ENCODE results near the gene CREB3L1. TPM values are rescaled to one million over a fixed set of nuclear protein-coding genes. Genes with fewer than 3 reads are reported as not detected.

CREB3L1 gene
- total and polyA plus RNA-seq, 2 of the 13 experiments (the other 11 are each of a cell fraction or from before 2014, with no cell fraction given) = not detected

DNA sequence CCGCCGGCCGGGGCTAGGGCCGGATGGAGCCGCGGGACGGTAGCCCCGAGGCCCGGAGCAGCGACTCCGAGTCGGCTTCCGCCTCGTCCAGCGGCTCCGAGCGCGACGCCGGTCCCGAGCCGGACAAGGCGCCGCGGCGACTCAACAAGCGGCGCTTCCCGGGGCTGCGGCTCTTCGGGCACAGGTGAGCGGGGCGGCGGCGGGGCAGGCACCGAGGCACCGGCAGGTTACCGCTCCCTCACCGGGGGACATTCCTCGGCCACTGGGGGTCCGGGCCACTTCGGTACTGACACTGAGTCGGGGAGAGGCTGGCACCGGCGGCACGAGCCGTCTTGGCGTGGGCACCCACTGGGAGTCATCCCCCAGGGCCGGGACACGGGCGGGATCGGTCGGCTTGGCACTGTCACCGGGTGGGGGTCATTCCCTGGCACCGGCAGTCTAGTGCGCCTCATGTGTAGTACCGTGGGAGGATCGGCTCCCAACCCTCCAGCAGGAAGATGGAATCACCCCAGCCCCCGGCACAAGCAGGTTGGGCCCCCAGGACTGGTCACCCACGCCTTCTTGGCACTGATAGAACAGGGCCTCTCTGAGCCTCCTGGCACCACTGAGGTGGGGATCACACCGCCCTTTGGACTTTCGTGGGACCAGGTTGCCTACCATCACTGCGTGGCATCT lies 70.3 kb downstream of the CREB3L1 start (continued):
- TF ChIP-seq, protein P1, sequence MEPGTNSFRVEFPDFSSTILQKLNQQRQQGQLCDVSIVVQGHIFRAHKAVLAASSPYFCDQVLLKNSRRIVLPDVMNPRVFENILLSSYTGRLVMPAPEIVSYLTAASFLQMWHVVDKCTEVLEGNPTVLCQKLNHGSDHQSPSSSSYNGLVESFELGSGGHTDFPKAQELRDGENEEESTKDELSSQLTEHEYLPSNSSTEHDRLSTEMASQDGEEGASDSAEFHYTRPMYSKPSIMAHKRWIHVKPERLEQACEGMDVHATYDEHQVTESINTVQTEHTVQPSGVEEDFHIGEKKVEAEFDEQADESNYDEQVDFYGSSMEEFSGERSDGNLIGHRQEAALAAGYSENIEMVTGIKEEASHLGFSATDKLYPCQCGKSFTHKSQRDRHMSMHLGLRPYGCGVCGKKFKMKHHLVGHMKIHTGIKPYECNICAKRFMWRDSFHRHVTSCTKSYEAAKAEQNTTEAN (CRISPR knock-in tag; conservative IDR thresholded peaks at IDR 0.05) = no peak
- peak; percentile 100 for TF ChIP-seq ZNF343 (CRISPR knock-in tag; IDR thresholded peaks at IDR 0.05)
- TF ChIP-seq, protein P2, sequence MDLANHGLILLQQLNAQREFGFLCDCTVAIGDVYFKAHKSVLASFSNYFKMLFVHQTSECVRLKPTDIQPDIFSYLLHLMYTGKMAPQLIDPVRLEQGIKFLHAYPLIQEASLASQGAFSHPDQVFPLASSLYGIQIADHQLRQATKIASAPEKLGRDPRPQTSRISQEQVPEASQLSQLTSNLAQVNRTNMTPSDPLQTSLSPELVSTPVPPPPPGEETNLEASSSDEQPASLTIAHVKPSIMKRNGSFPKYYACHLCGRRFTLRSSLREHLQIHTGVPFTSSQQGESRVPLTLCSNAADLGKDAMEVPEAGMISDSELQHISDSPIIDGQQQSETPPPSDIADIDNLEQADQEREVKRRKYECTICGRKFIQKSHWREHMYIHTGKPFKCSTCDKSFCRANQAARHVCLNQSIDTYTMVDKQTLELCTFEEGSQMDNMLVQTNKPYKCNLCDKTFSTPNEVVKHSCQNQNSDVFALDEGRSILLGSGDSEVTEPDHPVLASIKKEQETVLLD (CRISPR knock-in tag; IDR thresholded peaks at IDR 0.05; ENCODE audit: low read depth) = 0 out of 2 replicates have a peak, but pooled peaks have one; percentile 49
- peak; percentile 5; the same call in 1 of the 2 replicates for TF ChIP-seq GABPB1 (CRISPR knock-in tag; IDR thresholded peaks at IDR 0.05)
- no peak for TF ChIP-seq ZNF263 (CRISPR knock-in tag; IDR thresholded peaks at IDR 0.05)
- TF ChIP-seq KAT7 (CRISPR knock-in tag; IDR thresholded peaks at IDR 0.05; ENCODE audit: borderline replicate concordance) = peak; percentile 69; the same call in 1 of the 2 replicates
- TF ChIP-seq, protein P3, sequence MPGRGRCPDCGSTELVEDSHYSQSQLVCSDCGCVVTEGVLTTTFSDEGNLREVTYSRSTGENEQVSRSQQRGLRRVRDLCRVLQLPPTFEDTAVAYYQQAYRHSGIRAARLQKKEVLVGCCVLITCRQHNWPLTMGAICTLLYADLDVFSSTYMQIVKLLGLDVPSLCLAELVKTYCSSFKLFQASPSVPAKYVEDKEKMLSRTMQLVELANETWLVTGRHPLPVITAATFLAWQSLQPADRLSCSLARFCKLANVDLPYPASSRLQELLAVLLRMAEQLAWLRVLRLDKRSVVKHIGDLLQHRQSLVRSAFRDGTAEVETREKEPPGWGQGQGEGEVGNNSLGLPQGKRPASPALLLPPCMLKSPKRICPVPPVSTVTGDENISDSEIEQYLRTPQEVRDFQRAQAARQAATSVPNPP (CRISPR knock-in tag; IDR thresholded peaks at IDR 0.05) = no peak
- TF ChIP-seq PAF1 (CRISPR knock-in tag; IDR thresholded peaks at IDR 0.05) = no peak
- 0 out of 2 replicates have a peak, but pooled peaks have one; percentile 24 for TF ChIP-seq ZNF33B (CRISPR knock-in tag; IDR thresholded peaks at IDR 0.05)
- no peak for TF ChIP-seq ERF (CRISPR knock-in tag; IDR thresholded peaks at IDR 0.05)
- TF ChIP-seq ZNF891 (CRISPR knock-in tag; IDR thresholded peaks at IDR 0.05) = peak; percentile 73; the same call in 1 of the 2 replicates
- 0 out of 2 replicates have a peak, but pooled peaks have one; percentile 46 for TF ChIP-seq ZNF678 (CRISPR knock-in tag; IDR thresholded peaks at IDR 0.05)
- TF ChIP-seq, protein P4, sequence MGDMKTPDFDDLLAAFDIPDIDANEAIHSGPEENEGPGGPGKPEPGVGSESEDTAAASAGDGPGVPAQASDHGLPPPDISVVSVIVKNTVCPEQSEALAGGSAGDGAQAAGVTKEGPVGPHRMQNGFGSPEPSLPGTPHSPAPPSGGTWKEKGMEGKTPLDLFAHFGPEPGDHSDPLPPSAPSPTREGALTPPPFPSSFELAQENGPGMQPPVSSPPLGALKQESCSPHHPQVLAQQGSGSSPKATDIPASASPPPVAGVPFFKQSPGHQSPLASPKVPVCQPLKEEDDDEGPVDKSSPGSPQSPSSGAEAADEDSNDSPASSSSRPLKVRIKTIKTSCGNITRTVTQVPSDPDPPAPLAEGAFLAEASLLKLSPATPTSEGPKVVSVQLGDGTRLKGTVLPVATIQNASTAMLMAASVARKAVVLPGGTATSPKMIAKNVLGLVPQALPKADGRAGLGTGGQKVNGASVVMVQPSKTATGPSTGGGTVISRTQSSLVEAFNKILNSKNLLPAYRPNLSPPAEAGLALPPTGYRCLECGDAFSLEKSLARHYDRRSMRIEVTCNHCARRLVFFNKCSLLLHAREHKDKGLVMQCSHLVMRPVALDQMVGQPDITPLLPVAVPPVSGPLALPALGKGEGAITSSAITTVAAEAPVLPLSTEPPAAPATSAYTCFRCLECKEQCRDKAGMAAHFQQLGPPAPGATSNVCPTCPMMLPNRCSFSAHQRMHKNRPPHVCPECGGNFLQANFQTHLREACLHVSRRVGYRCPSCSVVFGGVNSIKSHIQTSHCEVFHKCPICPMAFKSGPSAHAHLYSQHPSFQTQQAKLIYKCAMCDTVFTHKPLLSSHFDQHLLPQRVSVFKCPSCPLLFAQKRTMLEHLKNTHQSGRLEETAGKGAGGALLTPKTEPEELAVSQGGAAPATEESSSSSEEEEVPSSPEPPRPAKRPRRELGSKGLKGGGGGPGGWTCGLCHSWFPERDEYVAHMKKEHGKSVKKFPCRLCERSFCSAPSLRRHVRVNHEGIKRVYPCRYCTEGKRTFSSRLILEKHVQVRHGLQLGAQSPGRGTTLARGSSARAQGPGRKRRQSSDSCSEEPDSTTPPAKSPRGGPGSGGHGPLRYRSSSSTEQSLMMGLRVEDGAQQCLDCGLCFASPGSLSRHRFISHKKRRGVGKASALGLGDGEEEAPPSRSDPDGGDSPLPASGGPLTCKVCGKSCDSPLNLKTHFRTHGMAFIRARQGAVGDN (CRISPR knock-in tag; IDR thresholded peaks at IDR 0.05) = peak; percentile 34; the same call in 1 of the 2 replicates
